ENCODE measurements around the gene NBEA.
A peak's percentile ranks its signal among the peaks of the same experiment; 100 is the strongest.

The NBEA gene

DNA sequence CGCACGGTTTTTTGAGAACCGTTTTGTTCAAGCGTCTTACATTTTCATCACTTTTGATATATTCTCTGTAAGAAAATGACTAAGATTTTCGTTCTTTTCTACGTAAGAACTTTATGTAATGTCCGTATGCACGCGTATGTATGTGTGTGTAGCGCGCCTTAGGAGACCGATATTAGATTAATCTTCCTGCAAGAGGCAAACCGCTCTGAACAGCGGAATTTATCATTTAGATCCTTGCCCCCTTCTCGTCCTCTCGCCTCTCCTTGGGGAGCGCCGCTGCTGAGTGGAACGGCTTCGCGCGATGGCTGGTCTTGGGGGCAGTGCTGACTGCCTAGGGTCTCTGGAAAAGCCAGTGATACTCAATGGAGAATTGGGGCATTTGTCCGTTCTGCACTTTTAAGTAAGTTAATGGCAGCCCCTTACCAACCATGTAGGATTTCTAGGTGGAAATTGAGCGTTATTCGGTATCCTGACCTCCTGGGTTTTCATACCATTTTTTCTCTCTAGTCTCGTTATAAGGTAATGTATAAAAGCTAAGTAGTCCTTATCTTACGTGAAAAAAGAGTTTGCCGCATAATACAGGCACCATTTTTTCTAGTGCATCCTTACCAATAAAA lies 529.7 kb downstream of the NBEA start:
- Mint-ChIP-seq H3K4me1 (peaks cover 18% of the 10 kb centered on the region), H3K27me3 (peaks cover 55% of the 10 kb centered on the region), H3K4me3 (no peak overlapping the region), H3K27ac (no peak overlapping the region), H3K9me3 (peaks cover 7% of the 10 kb centered on the region), H3K36me3 (peaks cover 3% of the 10 kb centered on the region)

GRCh38 chr13:35472323-35472881 lies 530.3 kb downstream of the NBEA start:
- peaks cover 7% of the 10 kb centered on the region for H3K9me3 Mint-ChIP-seq
- H3K4me3 Mint-ChIP-seq: no peak overlapping the region
- H3K27me3 Mint-ChIP-seq: peaks cover 59% of the 10 kb centered on the region
- H3K36me3 Mint-ChIP-seq: peaks cover 3% of the 10 kb centered on the region
- peaks cover 23% of the 10 kb centered on the region for H3K4me1 Mint-ChIP-seq
- no peak overlapping the region for H3K27ac Mint-ChIP-seq

GRCh38 chr13:35473206-35473775 lies 531.2 kb downstream of the NBEA start:
- Mint-ChIP-seq H3K9me3 (peaks cover 7% of the 10 kb centered on the region), H3K4me3 (no peak overlapping the region), H3K4me1 (peaks cover 23% of the 10 kb centered on the region), H3K27ac (no peak overlapping the region), H3K36me3 (peaks cover 3% of the 10 kb centered on the region), H3K27me3 (peaks cover 63% of the 10 kb centered on the region)

- Mint-ChIP-seq H3K4me1 (peaks cover 23% of the 10 kb centered on the region), H3K9me3 (peaks cover 7% of the 10 kb centered on the region), H3K36me3 (peaks cover 3% of the 10 kb centered on the region), H3K4me3 (no peak overlapping the region), H3K27me3 (peaks cover 61% of the 10 kb centered on the region), H3K27ac (no peak overlapping the region)
Measured at GRCh38 chr13:35473802-35474201, 531.7 kb downstream of the NBEA start.

- H3K4me3 Mint-ChIP-seq: no peak overlapping the region
- H3K36me3 Mint-ChIP-seq: peaks cover 3% of the 10 kb centered on the region
- peaks cover 61% of the 10 kb centered on the region for H3K27me3 Mint-ChIP-seq
- no peak overlapping the region for H3K27ac Mint-ChIP-seq
- H3K9me3 Mint-ChIP-seq: peaks cover 7% of the 10 kb centered on the region
- peaks cover 23% of the 10 kb centered on the region for H3K4me1 Mint-ChIP-seq
Measured at GRCh38 chr13:35474496-35475211, 532.6 kb downstream of the NBEA start.

GRCh38 chr13:35475212-35475959 lies 533.3 kb downstream of the NBEA start:
- H3K36me3 Mint-ChIP-seq: peaks cover 1% of the 10 kb centered on the region

DNA sequence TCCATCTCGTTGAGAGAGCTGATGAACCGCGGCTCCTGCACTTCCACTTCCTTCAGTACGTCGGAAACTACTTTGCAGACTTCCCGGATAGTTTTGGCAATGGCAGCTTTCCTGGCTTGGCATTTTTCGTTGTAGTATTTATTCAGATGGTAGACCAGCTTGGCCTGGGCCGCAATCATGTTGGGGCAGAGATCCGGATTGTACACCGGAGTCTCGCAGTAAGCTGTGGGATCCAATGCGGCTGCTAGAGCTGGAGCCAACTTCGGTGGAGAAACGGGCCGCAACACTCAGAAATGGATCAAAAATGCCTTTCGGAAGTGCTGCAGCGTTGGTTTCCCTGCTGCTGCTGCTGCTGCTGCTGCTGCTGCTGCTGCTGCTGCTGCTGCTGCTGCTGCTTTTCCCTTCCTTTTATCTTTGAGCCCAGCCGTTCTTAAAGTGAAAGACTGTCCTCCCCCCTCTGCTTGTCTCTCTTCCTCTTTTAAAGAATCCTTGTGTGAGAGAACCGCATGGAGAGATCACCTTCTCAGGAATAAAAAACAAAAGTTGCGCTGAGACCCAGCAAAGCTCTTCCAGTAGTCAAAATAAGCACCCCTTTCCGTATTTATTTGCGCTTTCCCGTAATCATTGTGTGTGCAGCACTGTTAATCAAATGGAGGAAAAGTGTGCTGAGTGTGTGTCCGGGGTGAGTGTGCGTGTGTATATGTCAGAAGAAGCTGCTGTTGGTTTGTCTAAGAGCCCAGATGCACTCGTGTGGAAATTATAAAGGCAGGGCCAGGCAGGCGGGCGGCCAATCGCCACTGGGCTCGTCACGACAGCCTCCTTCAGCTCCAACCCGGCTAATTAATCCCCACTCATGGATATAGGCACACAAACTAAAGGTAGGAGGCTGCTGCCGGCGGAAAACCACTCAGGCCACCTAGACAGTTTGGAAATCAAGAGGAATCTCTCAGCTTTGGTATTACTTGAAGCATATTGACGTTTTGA lies 534.2 kb downstream of the NBEA start, which contains the start of gene MAB21L1:
TSS of gene MAB21L1 (minus strand) at position 730 of the 984 bp plus-strand sequence. CDS start at position 179, 551 bp downstream.
- Mint-ChIP-seq H3K27ac (no peak within 1 kb of the TSS), H3K4me1 (peaks cover 20% of the 10 kb centered on the region), H3K27me3 (peaks cover 55% of the 10 kb centered on the region), H3K9me3 (no peaks in the 10 kb centered on the region), H3K36me3 (peaks cover 1% of the 10 kb centered on the region), H3K4me3 (peak within 1 kb of the TSS; percentile 75)

More at GRCh38 chr13:35475212-35475959, 533.3 kb downstream of the NBEA start:
- Mint-ChIP-seq H3K4me3 (peak overlapping the region; percentile 75), H3K27ac (no peak overlapping the region), H3K9me3 (peaks cover under 1% of the 10 kb centered on the region), H3K27me3 (peaks cover 58% of the 10 kb centered on the region), H3K4me1 (peaks cover 22% of the 10 kb centered on the region)

DNA sequence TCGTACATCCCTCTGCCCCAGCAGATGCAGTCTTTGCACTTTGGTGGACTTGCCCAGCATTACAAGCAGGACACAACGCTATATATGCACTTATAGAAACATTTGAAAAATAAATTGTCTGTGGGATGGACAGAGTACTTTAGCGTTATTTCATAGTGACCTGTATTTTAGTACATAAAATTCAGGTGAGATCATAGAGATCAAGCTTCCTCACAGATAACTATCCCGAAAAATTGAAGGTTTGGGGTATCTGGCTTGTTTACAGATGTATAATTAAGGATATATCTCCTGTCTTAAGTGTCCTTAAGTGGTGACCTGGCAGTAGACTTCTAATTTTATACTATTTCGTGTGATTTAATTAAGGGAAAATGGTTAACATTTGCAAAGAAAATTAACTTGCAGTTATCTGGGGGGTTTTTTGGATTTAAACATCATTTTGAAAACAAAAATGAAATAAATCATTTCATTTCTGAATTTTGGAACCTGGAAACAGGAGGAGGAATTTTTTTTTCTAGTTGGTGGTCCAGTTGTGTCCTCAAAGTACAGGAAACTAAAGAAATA lies 535.4 kb downstream of the NBEA start:
- H3K9me3 Mint-ChIP-seq: no peaks in the 10 kb centered on the region
- peaks cover 20% of the 10 kb centered on the region for H3K4me1 Mint-ChIP-seq
- H3K27me3 Mint-ChIP-seq: peaks cover 46% of the 10 kb centered on the region
- no peak overlapping the region for H3K27ac Mint-ChIP-seq
- no peak overlapping the region for H3K4me3 Mint-ChIP-seq
- H3K36me3 Mint-ChIP-seq: no peaks in the 10 kb centered on the region

DNA sequence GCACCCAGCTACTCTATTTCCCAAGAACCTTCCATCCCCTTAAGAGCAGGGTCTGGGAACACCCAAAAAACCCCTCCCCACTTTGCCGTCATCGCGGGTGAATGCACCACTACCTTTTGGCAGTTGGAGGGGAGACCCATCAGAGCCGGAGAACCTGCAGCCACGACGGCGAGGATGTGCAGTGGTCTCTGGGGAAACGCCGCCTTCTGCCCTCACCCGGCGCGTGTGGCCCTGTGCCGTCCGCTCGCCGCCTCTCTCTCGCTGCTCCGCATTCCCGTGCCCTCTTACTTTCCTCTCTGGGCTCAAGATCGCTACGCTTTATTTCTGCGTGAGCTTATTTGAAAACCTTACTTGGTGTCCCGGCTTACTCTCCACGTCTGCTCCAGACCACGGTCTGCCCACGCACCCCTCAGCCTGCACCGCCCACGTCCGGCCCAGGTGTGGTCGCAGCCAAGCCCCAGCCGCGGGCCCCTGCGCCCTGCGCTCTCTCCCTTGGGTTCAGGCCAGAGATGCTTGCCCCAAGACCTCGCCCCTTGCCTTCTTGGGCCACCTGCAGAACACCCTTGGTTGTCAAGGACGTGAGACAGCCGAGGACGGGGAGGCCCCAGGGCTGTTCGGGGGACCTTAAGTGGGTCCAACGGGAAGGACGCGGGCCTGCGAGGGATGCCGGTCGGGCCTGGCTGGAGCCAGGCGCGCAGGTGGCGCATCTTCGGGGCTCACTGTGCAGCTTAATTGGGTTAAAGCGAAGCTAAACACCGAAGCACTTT lies 536.4 kb downstream of the NBEA start:
- Mint-ChIP-seq H3K4me3 (no peak overlapping the region), H3K4me1 (peaks cover 20% of the 10 kb centered on the region)

DNA sequence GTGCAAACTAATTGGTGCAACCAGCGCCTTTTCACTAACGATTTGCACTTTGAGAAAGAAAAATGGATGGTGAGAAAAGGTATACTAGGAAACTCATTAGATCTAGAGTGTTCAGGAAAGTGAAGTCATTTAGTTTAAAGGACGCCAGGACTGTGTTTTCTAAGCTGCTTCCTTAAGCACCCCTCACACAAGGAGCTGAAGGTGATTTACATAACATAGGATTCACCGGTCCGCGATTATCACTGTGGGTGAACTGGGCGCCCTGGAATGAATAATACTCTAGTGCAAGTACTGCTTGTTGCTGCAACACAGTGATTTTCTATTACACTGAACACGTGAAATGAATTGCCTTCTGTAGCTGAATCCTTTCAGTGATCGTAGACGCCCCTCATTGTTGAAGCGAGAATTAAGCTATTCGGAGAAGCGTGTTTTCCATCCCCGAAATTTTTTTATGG lies 537.0 kb downstream of the NBEA start:
- peaks cover 42% of the 10 kb centered on the region for H3K27me3 Mint-ChIP-seq
- H3K4me1 Mint-ChIP-seq: peaks cover 20% of the 10 kb centered on the region
- no peaks in the 10 kb centered on the region for H3K9me3 Mint-ChIP-seq
- H3K36me3 Mint-ChIP-seq: no peaks in the 10 kb centered on the region
- no peak overlapping the region for H3K4me3 Mint-ChIP-seq
- no peak overlapping the region for H3K27ac Mint-ChIP-seq

More for the DNA sequence above, 536.4 kb downstream of the NBEA start:
- Mint-ChIP-seq H3K27ac (no peak overlapping the region), H3K9me3 (no peaks in the 10 kb centered on the region), H3K36me3 (no peaks in the 10 kb centered on the region), H3K27me3 (peaks cover 44% of the 10 kb centered on the region)

- Mint-ChIP-seq H3K4me1 (peaks cover 20% of the 10 kb centered on the region), H3K4me3 (no peak overlapping the region), H3K27ac (no peak overlapping the region), H3K9me3 (no peaks in the 10 kb centered on the region), H3K27me3 (peaks cover 38% of the 10 kb centered on the region), H3K36me3 (no peaks in the 10 kb centered on the region)
Measured at GRCh38 chr13:35479706-35480105, 537.6 kb downstream of the NBEA start.

- peaks cover 34% of the 10 kb centered on the region for H3K27me3 Mint-ChIP-seq
- peaks cover 20% of the 10 kb centered on the region for H3K4me1 Mint-ChIP-seq
- H3K9me3 Mint-ChIP-seq: no peaks in the 10 kb centered on the region
- H3K27ac Mint-ChIP-seq: no peak overlapping the region
- no peak overlapping the region for H3K4me3 Mint-ChIP-seq
- no peaks in the 10 kb centered on the region for H3K36me3 Mint-ChIP-seq
Measured at GRCh38 chr13:35480346-35480745, 538.3 kb downstream of the NBEA start.

GRCh38 chr13:35481777-35482176 lies 539.7 kb downstream of the NBEA start:
- H3K27me3 Mint-ChIP-seq: peaks cover 19% of the 10 kb centered on the region
- no peaks in the 10 kb centered on the region for H3K9me3 Mint-ChIP-seq
- no peaks in the 10 kb centered on the region for H3K36me3 Mint-ChIP-seq
- H3K27ac Mint-ChIP-seq: no peak overlapping the region
- no peak overlapping the region for H3K4me3 Mint-ChIP-seq
- H3K4me1 Mint-ChIP-seq: peaks cover 6% of the 10 kb centered on the region

All from activated naive CD4-positive, alpha-beta T cell treated with anti-CD3 and anti-CD28 coated beads, Interleukin-2, amount 50 U/mL, for 24 hours (primary cell).